Measurements from ENCODE around the gene EXOSC2. TPM values are rescaled to one million over a fixed set of nuclear protein-coding genes. Genes with fewer than 3 reads are reported as not detected.

EXOSC2 gene
- total RNA-seq, 4 donors from 2014 or later, result 2.4 to 59.3 (median 25.5) TPM

GRCh38 chr9:130672466-130672865 lies 21.1 kb upstream of the EXOSC2 start:
- no peaks in the 10 kb centered on the region for H3K9me3 ChIP-seq
- intact Hi-C loops (cut with DNase I; ENCODE audit: low total_unique reads), result no loop called here
- H3K27me3 ChIP-seq, result no peaks in the 10 kb centered on the region
- H3K4me1 ChIP-seq, result no peaks in the 10 kb centered on the region
- DNase-seq, result no peak
- no peak overlapping the region for H3K4me3 ChIP-seq
- H3K36me3 ChIP-seq, result no peaks in the 10 kb centered on the region
- no peak overlapping the region for H3K27ac ChIP-seq
- TF ChIP-seq CTCF (IDR thresholded peaks at IDR 0.05), result no peak
- TF ChIP-seq POLR2A (IDR thresholded peaks at IDR 0.05), result no peak

GRCh38 chr9:130672933-130673615 lies 20.5 kb upstream of the EXOSC2 start:
- intact Hi-C loops (cut with DNase I; ENCODE audit: low total_unique reads), result no loop called here
- Histone ChIP-seq H3K9me3 (no peaks in the 10 kb centered on the region), H3K27ac (no peak overlapping the region), H3K4me3 (no peak overlapping the region), H3K27me3 (no peaks in the 10 kb centered on the region), H3K4me1 (no peaks in the 10 kb centered on the region), H3K36me3 (no peaks in the 10 kb centered on the region)
- DNase-seq, result no peak
- TF ChIP-seq POLR2A (IDR thresholded peaks at IDR 0.05) (no peak), CTCF (IDR thresholded peaks at IDR 0.05) (no peak)

- H3K4me1 ChIP-seq, result no peaks in the 10 kb centered on the region
- DNase-seq, result no peak
- H3K36me3 ChIP-seq, result no peaks in the 10 kb centered on the region
- no peak overlapping the region for H3K4me3 ChIP-seq
- no peak for TF ChIP-seq CTCF (IDR thresholded peaks at IDR 0.05)
- no peak for TF ChIP-seq POLR2A (IDR thresholded peaks at IDR 0.05)
- intact Hi-C loops (cut with DNase I; ENCODE audit: low total_unique reads), result no loop called here
- H3K27me3 ChIP-seq, result no peaks in the 10 kb centered on the region
- H3K27ac ChIP-seq, result no peak overlapping the region
- H3K9me3 ChIP-seq, result no peaks in the 10 kb centered on the region
Measured at GRCh38 chr9:130675396-130675795, 18.2 kb upstream of the EXOSC2 start.

- no peak overlapping the region for H3K4me3 ChIP-seq
- H3K36me3 ChIP-seq, result no peaks in the 10 kb centered on the region
- no peaks in the 10 kb centered on the region for H3K27me3 ChIP-seq
- no peak for DNase-seq
- TF ChIP-seq CTCF (IDR thresholded peaks at IDR 0.05), result no peak
- no peak for TF ChIP-seq POLR2A (IDR thresholded peaks at IDR 0.05)
- no peaks in the 10 kb centered on the region for H3K9me3 ChIP-seq
- intact Hi-C loops (cut with DNase I; ENCODE audit: low total_unique reads), result no loop called here
- H3K4me1 ChIP-seq, result peaks cover 0 to 5% of the 10 kb centered on the region in 2 donors
- no peak overlapping the region for H3K27ac ChIP-seq
Measured at GRCh38 chr9:130677252-130677651, 16.3 kb upstream of the EXOSC2 start.

GRCh38 chr9:130680836-130681768 lies 12.5 kb upstream of the EXOSC2 start:
- TF ChIP-seq POLR2A (IDR thresholded peaks at IDR 0.05) (no peak), CTCF (IDR thresholded peaks at IDR 0.05) (no peak)
- H3K4me1 ChIP-seq, result peaks cover 0 to 5% of the 10 kb centered on the region in 2 donors
- DNase-seq, result peak; percentile 58 to 70
- no peaks in the 10 kb centered on the region for H3K36me3 ChIP-seq
- H3K27me3 ChIP-seq, result no peaks in the 10 kb centered on the region
- no peaks in the 10 kb centered on the region for H3K9me3 ChIP-seq
- intact Hi-C loops (cut with DNase I; ENCODE audit: low total_unique reads), result loop anchor here (5.0 kb wide), 1 partner anchor 219 kb away; no protein-coding TSS in a partner anchor
- H3K27ac ChIP-seq, result no peak overlapping the region
- H3K4me3 ChIP-seq, result peak overlapping the region; percentile 28 to 50

Data from uterus (tissue), 4 donors.